ENCODE results near the gene SKP2.
"Not testable (repeated sequence)": the region's sequence is repeated elsewhere in the genome, so short reads cannot be mapped to it uniquely, and the experiment has no call there.

Gene SKP2

GRCh38 chr5:36156619-36157018 is 4.7 kb downstream of the SKP2 start:
- DNase-seq (ENCODE audit: low spot score) = no peak

GRCh38 chr5:36158144-36158543 is 6.2 kb downstream of the SKP2 start:
- DNase-seq (ENCODE audit: low spot score) = no peak

- DNase-seq (ENCODE audit: low spot score) = no peak
These were observed 8.7 kb downstream of the SKP2 start for GRCh38 chr5:36160617-36161016.

- no peak for DNase-seq (ENCODE audit: low spot score)
These were observed 9.4 kb downstream of the SKP2 start for GRCh38 chr5:36161361-36161760.

GRCh38 chr5:36162810-36163486 is 11.0 kb downstream of the SKP2 start:
- DNase-seq (ENCODE audit: low spot score) = no peak

- DNase-seq (ENCODE audit: low spot score) = no peak
These were observed 12.6 kb downstream of the SKP2 start for GRCh38 chr5:36164461-36164860.

GRCh38 chr5:36168737-36169136 is 16.8 kb downstream of the SKP2 start:
- DNase-seq (ENCODE audit: low spot score) = no peak

- no peak for DNase-seq (ENCODE audit: low spot score)
These were observed 19.0 kb downstream of the SKP2 start for GRCh38 chr5:36170832-36171424.

GRCh38 chr5:36172599-36172998 is 20.7 kb downstream of the SKP2 start:
- no peak for DNase-seq (ENCODE audit: low spot score)

GRCh38 chr5:36173426-36173825 is 21.5 kb downstream of the SKP2 start:
- DNase-seq (ENCODE audit: low spot score) = no peak

- DNase-seq (ENCODE audit: low spot score) = no peak
These were observed 22.2 kb downstream of the SKP2 start for GRCh38 chr5:36174119-36174518.

- no peak for DNase-seq (ENCODE audit: low spot score)
These were observed 23.1 kb downstream of the SKP2 start for GRCh38 chr5:36175043-36175442.

- no peak for DNase-seq (ENCODE audit: low spot score)
These were observed 25.2 kb downstream of the SKP2 start for GRCh38 chr5:36177154-36177553.

GRCh38 chr5:36177715-36178523 is 26.0 kb downstream of the SKP2 start:
- peak; percentile 22 for DNase-seq (ENCODE audit: low spot score)

GRCh38 chr5:36178524-36178890 is 26.6 kb downstream of the SKP2 start:
- no peak for DNase-seq (ENCODE audit: low spot score)

- DNase-seq (ENCODE audit: low spot score) = no peak
These were observed 28.0 kb downstream of the SKP2 start for GRCh38 chr5:36179950-36180349.

GRCh38 chr5:36180556-36181350 is 28.8 kb downstream of the SKP2 start:
- DNase-seq (ENCODE audit: low spot score) = no peak

GRCh38 chr5:36181774-36182173 is 29.9 kb downstream of the SKP2 start:
- DNase-seq (ENCODE audit: low spot score) = no peak

- DNase-seq (ENCODE audit: low spot score) = not testable (repeated sequence)
These were observed 32.5 kb downstream of the SKP2 start for GRCh38 chr5:36184408-36184807.

GRCh38 chr5:36193746-36194145 is 41.8 kb downstream of the SKP2 start:
- DNase-seq (ENCODE audit: low spot score) = no peak

- DNase-seq (ENCODE audit: low spot score) = no peak
These were observed 46.4 kb downstream of the SKP2 start for GRCh38 chr5:36198281-36198680.

GRCh38 chr5:36198783-36199182 is 46.9 kb downstream of the SKP2 start:
- not testable (repeated sequence) for DNase-seq (ENCODE audit: low spot score)

All from COLO829 (cell line).